Fibroblast of lung (primary cell): Measurements from ENCODE around the gene RASSF5. TPM values are rescaled to one million over a fixed set of nuclear protein-coding genes. Genes with fewer than 3 reads are reported as not detected.

ENCODE experiments used
- DNase-seq, 2 donors: peaks; one replicate each; pipeline versions ENCODE4 v3.0.0 to v3.0.0-alpha.2; 2010; ENCODE audit warnings: low read depth in 2 of 2
- H2AFZ ChIP-seq: 2 replicates; pipeline ENCODE4 v1.5.1; 2012; ENCODE audit warnings: low read length, control low read depth, inconsistent platforms
- H3K27ac ChIP-seq: 2 replicates; pipeline ENCODE4 v1.5.1; 2011; ENCODE audit warnings: low read length, control low read depth; ENCODE audit not compliant: insufficient read depth
- H3K27me3 ChIP-seq: 2 replicates; pipeline ENCODE4 v1.5.1; 2011; ENCODE audit warnings: mild to moderate bottlenecking, low read length; ENCODE audit not compliant: control insufficient read depth, insufficient read depth
- H3K36me3 ChIP-seq: 2 replicates; pipeline ENCODE4 v1.5.1; 2011; ENCODE audit warnings: low read length; ENCODE audit not compliant: control insufficient read depth, insufficient read depth
- H3K4me1 ChIP-seq: 2 replicates; pipeline ENCODE4 v1.5.1; 2011; ENCODE audit warnings: low read length; ENCODE audit not compliant: control insufficient read depth, insufficient read depth; ENCODE audit errors: extremely low read depth
- H3K4me2 ChIP-seq: 2 replicates; pipeline ENCODE4 v1.5.1; 2011; ENCODE audit warnings: low read length, control low read depth; ENCODE audit not compliant: insufficient read depth; ENCODE audit errors: extremely low read depth
- H3K4me3 ChIP-seq, 4 experiments: fragments of 200-600 bp in 1 of 4; sonication (generic) in 1 of 4; replicated peaks in 1 of 4; 2 replicates each; pipeline ENCODE4 v1.5.1; 2011 to 2016; ENCODE audit warnings: low read length in 4 of 4, low read depth in 3 of 4, mild to moderate bottlenecking in 3 of 4, control low read depth in 2 of 4, inconsistent platforms in 1 of 4, mixed read lengths in 1 of 4; ENCODE audit not compliant: insufficient read depth in 1 of 4; ENCODE audit errors: control extremely low read depth in 1 of 4
- H3K79me2 ChIP-seq: 2 replicates; pipeline ENCODE4 v1.5.1; 2012; ENCODE audit warnings: mild to moderate bottlenecking, low read length, inconsistent platforms; ENCODE audit not compliant: control insufficient read depth, insufficient read depth
- H3K9ac ChIP-seq: 2 replicates; pipeline ENCODE4 v1.5.1; 2011; ENCODE audit warnings: mild to moderate bottlenecking, low read length, control low read depth; ENCODE audit not compliant: insufficient read depth
- H3K9me3 ChIP-seq: 2 replicates; pipeline ENCODE4 v1.5.1; 2012; ENCODE audit warnings: low read depth, low read length; ENCODE audit not compliant: control insufficient read depth, insufficient read depth
- H4K20me1 ChIP-seq: 2 replicates; pipeline ENCODE4 v1.5.1; 2011; ENCODE audit warnings: low read length; ENCODE audit not compliant: control insufficient read depth, insufficient read depth; ENCODE audit errors: extremely low read depth
- CTCF ChIP-seq, 2 donors: IDR thresholded peaks in 1 of 2; conservative IDR thresholded peaks in 1 of 2; 1 replicate in 1 of 2; 2 replicates in 1 of 2; pipeline ENCODE4 v1.5.1; 2011 to 2012; ENCODE audit warnings: low read length in 2 of 2, control low read depth in 1 of 2, inconsistent platforms in 1 of 2, low read depth in 1 of 2, mild to moderate bottlenecking in 1 of 2
- EZH2 ChIP-seq: IDR thresholded peaks from 2 replicates; pipeline ENCODE4 v1.5.1; 2012; ENCODE audit warnings: low read length, control low read depth, mild to moderate bottlenecking; ENCODE audit errors: missing control alignments
- polyA plus RNA-seq, 2 donors: library from polyadenylated mRNA; depleted of rRNA in 1 of 2; stranded (reverse) in 1 of 2; unstranded in 1 of 2; fragments of >200 nt; gene quantifications; 2 replicates each; pipeline ENCODE4 v1.2.1, GENCODE V29; 2011 to 2012; ENCODE audit warnings: missing spikeins in 1 of 2
- total RNA-seq: library from RNA; depleted of rRNA; stranded (reverse); fragments of >200 nt; gene quantifications from 2 replicates; pipeline ENCODE4 v1.2.1, GENCODE V29; 2014

Gene RASSF5
- total and polyA plus RNA-seq, 2 donors (not counting 1 experiment from before 2014, with no cell fraction given) = 1.3 to 3.0 TPM

GRCh38 chr1:206464456-206464964, 42.8 kb upstream of the RASSF5 start:
- H3K27ac ChIP-seq = peak overlapping the region; percentile 7
- H3K9ac ChIP-seq = no peak overlapping the region

GRCh38 chr1:206465951-206466350, 41.4 kb upstream of the RASSF5 start:
- Histone ChIP-seq H4K20me1 (no peaks in the 10 kb centered on the region), H3K4me3 (no peak overlapping the region), H3K9ac (no peak overlapping the region), H3K27ac (no peak overlapping the region), H3K9me3 (no peaks in the 10 kb centered on the region), H3K4me2 (no peak overlapping the region), H2AFZ (no peak overlapping the region), H3K4me1 (peaks cover 17% of the 10 kb centered on the region), H3K79me2 (no peaks in the 10 kb centered on the region), H3K36me3 (no peaks in the 10 kb centered on the region), H3K27me3 (no peaks in the 10 kb centered on the region)
- TF ChIP-seq EZH2 (no peak), CTCF (conservative IDR thresholded peaks at IDR 0.05 in 1 of 2, IDR thresholded peaks at IDR 0.05 in 1 of 2; ENCODE audit: low read depth in 1 of 2, low read length in 2 of 2) (no peak)
- no peak for DNase-seq

More at GRCh38 chr1:206464456-206464964, 42.8 kb upstream of the RASSF5 start:
- H3K79me2 ChIP-seq = no peaks in the 10 kb centered on the region
- no peaks in the 10 kb centered on the region for H3K27me3 ChIP-seq
- H3K9me3 ChIP-seq = no peaks in the 10 kb centered on the region
- no peak for TF ChIP-seq CTCF (conservative IDR thresholded peaks at IDR 0.05 in 1 of 2, IDR thresholded peaks at IDR 0.05 in 1 of 2; ENCODE audit: low read depth in 1 of 2, low read length in 2 of 2)
- no peak for TF ChIP-seq EZH2
- H2AFZ ChIP-seq = no peak overlapping the region
- no peaks in the 10 kb centered on the region for H4K20me1 ChIP-seq
- peaks cover 11% of the 10 kb centered on the region for H3K4me1 ChIP-seq
- DNase-seq = peak; percentile 94 to 95
- H3K4me2 ChIP-seq = no peak overlapping the region
- H3K4me3 ChIP-seq = no peak overlapping the region
- H3K36me3 ChIP-seq = no peaks in the 10 kb centered on the region

- no peak for DNase-seq
- H3K79me2 ChIP-seq = no peaks in the 10 kb centered on the region
- no peak overlapping the region for H3K4me2 ChIP-seq
- H3K27ac ChIP-seq = no peak overlapping the region
- no peak overlapping the region for H3K9ac ChIP-seq
- H3K4me1 ChIP-seq = peaks cover 24% of the 10 kb centered on the region
- no peaks in the 10 kb centered on the region for H4K20me1 ChIP-seq
- no peak overlapping the region for H3K4me3 ChIP-seq
- H3K9me3 ChIP-seq = no peaks in the 10 kb centered on the region
- H3K27me3 ChIP-seq = no peaks in the 10 kb centered on the region
- TF ChIP-seq CTCF (conservative IDR thresholded peaks at IDR 0.05 in 1 of 2, IDR thresholded peaks at IDR 0.05 in 1 of 2; ENCODE audit: low read depth in 1 of 2, low read length in 2 of 2) (no peak), EZH2 (no peak)
- no peak overlapping the region for H2AFZ ChIP-seq
- no peaks in the 10 kb centered on the region for H3K36me3 ChIP-seq
Observed at GRCh38 chr1:206466840-206467649, 40.3 kb upstream of the RASSF5 start.
